Ureter (tissue), 1 donor: ENCODE measurements around the gene CARD9. TPM values are rescaled to one million over a fixed set of nuclear protein-coding genes. Genes with fewer than 3 reads are reported as not detected.
"Not testable (repeated sequence)": the region's sequence is repeated elsewhere in the genome, so short reads cannot be mapped to it uniquely, and the experiment has no call there.

Experiments used
- DNase-seq: peaks from one replicate; pipeline ENCODE4 v3.0.0-alpha.2; 2020; ENCODE audit warnings: low spot score
- total RNA-seq: library from RNA; stranded (reverse); gene quantifications from one replicate; pipeline ENCODE4 v1.2.4, GENCODE V29; 2023
- donor health status: DM: yes; HTN: yes; CAD: no.

Gene CARD9, protein sequence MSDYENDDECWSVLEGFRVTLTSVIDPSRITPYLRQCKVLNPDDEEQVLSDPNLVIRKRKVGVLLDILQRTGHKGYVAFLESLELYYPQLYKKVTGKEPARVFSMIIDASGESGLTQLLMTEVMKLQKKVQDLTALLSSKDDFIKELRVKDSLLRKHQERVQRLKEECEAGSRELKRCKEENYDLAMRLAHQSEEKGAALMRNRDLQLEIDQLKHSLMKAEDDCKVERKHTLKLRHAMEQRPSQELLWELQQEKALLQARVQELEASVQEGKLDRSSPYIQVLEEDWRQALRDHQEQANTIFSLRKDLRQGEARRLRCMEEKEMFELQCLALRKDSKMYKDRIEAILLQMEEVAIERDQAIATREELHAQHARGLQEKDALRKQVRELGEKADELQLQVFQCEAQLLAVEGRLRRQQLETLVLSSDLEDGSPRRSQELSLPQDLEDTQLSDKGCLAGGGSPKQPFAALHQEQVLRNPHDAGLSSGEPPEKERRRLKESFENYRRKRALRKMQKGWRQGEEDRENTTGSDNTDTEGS
- total RNA-seq: 11.5 TPM

DNA sequence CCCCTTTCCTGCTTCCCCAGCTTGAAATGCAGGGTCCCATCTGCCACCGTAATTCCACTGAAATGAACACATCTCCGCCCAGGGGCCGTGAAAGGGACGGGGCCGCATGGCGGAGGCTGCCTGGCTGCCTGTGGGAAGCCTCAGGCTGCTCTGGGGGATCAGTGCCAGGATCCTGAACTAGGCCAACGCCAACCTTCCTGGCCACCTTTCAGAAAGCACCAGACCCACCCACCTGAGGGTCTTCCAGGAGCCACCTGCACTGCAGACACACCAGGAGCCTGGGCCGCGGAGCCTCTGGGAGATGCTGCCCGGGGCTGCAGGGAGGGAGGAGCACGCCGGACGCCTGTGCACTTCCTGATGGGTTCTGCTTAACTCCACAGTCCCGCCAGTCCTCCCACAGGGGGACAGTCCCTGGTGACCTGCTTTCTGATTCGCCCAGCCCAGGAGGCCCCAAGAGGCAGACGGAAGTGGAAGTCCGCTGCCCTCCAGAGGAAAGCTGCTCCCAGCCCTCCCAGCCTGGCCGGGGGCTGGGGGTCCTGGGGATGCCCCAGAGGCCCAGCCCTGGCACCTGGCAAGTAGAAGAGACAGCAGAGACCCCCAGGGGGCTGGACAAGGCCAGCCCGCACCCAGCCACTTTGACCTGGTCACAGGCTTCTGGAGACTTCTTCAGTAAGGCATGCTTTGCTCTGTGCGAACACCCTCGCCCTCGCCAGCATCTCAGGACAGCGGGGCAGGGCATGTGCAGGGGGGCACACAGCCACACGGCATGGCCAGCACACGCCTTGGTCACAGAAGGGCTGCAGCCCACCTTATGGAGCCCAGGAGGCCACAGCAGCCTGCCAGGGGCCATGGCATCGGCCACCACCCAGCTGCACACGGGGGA is at the start of gene CARD9:
TSS of gene CARD9 (minus strand) at position 370 of the 883 bp plus-strand sequence. CDS start 1,591 bp downstream, outside the sequence.
- DNase-seq: no peak

DNA sequence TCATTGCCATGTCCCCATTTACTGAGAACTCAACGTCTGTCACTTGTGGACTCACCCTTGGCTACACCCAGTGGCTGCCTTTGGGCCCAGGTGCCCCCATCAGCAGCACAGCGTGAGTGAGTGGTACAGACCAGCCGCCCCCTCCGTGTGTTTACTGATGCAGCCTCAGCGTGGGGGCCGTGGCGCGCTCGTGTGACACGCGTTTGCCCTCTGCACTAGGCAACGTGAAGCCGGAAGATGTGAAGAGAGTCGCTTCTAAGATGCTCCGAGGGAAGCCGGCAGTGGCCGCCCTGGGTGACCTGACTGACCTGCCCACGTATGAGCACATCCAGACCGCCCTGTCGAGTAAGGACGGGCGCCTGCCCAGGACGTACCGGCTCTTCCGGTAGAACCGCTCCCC is 49.4 kb upstream of the CARD9 start:
- no peak for DNase-seq

DNA sequence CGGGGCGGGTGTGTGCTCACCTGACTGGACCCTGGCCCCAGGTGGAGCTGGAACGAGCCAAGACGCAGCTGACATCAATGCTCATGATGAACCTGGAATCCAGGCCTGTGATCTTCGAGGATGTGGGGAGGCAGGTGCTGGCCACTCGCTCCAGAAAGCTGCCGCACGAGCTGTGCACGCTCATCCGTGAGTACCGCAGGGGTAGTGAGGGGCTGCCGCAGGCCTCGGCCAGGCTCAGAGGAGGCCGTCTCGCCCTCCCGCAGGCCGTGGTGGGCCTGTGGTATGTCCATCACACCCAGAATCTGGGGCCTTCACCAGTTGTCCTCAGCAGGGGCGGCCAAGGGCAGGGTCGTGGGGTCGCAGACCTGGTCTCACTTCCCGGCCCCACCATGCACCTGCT is 48.3 kb upstream of the CARD9 start:
- DNase-seq: no peak

DNA sequence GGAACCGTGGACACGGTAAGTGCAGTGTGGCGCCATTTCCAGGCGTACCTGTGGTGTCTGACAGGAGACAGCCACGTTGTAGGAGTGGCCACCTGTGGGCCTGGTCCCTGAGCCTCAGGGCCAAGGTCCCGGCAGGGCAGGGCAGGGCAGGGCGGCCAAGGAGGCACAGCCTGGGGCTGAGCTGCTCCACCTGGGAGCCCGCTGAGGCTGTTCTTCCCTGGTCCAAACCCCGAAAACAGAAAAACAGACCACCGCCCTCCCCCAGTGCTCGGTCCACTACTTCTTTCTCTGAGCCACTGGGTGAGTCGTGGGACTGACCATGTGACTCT is 45.6 kb upstream of the CARD9 start:
- DNase-seq: no peak

DNA sequence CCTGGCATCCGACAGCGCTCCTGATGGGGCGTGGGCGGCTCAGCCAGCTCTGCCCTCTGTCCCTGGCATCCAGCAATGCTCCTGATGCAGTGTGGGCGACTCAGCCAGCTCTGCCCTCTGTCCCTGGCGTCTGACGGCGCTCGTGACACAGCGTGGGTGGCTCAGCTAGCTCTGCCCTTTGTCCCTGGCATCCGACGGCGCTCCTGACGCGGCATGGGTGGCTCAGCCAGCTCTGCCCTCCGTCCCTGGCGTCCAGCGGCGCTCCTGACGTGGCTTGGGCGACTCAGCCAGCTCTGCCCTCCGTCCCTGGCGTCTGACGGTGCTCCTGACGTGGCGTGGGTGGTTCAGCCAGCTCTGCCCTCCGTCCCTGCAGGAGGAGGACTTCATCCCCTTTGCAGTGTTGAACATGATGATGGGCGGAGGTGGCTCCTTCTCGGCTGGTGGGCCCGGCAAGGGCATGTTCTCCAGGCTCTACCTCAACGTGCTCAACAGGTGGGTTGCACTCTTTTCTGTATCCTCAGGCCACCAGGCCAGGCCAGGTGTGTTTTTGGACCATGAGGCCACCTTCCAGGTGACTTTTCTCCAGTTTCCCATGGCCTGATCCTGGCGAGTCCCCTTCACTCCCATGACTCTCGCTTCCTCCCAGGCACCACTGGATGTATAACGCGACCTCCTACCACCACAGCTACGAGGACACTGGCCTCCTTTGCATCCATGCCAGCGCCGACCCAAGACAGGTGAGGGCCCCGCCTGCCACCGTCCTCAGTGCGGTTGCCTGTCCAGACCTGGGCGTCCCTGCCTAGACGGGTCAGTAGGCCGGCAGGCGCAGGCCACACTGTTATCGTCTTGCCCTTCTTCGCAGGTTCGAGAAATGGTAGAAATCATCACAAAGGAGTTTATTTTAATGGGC is 45.0 kb upstream of the CARD9 start:
- no peak for DNase-seq

DNA sequence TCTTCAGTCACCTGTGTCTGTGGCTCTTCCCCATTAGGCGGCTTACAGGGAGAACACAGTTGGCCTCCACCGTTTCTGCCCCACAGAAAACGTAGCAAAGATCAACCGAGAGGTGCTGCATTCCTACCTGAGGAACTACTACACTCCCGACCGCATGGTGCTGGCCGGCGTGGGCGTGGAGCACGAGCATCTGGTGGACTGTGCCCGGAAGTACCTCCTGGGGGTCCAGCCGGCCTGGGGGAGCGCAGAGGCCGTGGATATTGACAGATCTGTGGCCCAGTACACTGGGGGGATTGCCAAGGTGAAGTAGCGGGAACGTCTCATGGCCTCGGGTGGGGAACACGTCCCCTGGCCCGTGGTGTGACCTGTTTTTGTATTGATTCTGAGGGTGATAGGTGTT is 43.4 kb upstream of the CARD9 start:
- no peak for DNase-seq

DNA sequence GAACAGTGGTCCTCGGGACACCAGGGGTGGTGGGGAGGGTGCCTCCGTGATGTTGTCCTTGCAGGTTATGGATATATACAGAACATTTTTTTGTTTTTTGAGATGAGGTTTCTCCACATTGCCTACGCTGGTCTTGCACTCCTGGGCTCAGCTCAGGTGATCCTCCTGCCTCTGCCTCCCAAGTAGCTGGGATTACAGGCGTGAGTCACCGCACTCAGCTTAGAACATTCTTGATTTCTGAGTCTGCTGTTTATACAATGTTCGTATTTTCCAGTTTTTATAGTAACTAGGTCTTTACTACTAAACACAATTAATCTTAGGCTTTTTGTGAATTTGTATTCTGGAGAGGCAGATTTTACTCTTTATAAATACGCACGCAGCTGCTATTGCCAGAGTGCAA is 43.0 kb upstream of the CARD9 start:
- no peak for DNase-seq

DNA sequence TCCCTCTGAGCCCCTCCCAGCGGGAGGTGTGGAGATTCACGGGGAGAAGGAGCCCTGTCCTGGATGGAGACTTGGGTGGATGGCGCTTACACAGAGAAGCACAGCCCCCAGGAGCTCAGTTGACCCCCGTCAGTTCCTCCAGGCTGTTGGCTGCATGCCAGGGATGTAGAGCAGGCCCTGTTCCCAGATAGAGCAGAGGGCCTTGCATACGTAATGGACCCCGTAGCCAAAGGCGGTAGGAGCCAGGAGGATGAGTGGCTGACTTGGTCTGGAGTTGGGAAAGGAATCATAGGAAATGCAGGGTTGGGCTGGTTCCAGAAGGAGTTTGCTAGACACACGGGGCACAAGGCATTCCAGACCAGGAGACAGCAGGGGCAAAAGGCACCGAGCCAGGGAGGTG is 39.5 kb upstream of the CARD9 start:
- no peak for DNase-seq

DNA sequence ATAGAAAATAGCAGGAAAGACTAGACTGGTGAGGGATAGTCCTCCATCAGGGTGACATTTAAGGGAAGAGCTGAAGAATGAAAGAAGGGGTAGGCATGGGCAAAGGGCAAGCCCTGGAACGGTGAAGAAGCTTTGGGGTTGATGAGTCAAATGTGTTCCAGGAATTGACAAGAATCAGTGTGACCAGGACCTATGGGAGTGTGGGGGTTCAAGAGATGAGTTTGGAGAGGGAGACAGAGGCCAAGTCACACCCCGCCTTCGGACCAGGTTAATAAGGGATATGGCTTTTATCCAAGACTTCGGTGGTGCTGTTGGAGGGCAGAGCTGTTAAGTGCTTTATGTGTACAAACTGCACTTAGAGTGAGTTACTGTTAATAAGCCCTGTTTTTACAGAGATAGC is 37.9 kb upstream of the CARD9 start:
- no peak for DNase-seq

DNA sequence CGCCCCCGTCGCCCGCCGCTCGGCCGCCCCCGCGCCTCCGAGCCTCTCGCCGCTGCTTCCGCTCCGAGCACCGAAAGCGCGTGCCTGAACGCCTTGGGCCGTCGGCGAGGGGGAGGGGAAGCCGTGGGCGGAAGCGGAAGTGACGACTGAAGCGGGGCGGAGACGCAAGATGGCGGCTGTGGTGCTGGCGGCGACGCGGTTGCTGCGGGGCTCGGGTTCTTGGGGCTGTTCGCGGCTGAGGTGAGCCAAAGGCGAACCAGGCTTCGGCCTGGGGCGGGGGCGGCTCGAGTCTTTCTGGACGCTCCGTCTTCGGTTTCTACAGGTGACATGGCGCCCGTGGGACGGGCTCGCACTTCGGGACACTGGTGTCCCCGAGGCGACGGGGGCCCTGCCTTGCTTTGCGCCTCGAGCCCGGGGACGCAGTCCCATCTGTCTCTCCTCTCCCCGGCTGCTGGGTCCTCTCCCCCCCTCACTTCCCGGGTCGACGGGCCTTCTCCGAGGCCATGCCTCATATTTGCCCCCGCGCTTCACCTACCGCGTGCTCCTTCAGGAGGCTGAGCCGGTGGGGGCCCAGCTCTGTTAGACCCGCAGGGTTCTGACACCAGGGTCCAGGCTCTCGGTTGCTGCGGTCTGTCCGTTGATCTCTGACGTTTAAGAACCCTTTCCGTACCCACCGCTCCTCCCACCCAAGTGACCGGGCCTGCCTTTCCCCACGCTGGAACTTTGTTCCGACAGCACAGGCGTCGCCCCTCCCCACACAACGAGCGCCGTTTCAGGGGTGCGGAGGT is 37.2 kb upstream of the CARD9 start, which contains the start of the genes ENTR1 and PMPCA:
TSS of gene ENTR1 (minus strand) at position 115 of the 788 bp plus-strand sequence. CDS start 217 bp downstream, outside the sequence.
TSS of gene PMPCA (plus strand) at position 159 of the 788 bp plus-strand sequence. CDS start at position 170, 11 bp downstream.
- DNase-seq: peak; percentile 95

DNA sequence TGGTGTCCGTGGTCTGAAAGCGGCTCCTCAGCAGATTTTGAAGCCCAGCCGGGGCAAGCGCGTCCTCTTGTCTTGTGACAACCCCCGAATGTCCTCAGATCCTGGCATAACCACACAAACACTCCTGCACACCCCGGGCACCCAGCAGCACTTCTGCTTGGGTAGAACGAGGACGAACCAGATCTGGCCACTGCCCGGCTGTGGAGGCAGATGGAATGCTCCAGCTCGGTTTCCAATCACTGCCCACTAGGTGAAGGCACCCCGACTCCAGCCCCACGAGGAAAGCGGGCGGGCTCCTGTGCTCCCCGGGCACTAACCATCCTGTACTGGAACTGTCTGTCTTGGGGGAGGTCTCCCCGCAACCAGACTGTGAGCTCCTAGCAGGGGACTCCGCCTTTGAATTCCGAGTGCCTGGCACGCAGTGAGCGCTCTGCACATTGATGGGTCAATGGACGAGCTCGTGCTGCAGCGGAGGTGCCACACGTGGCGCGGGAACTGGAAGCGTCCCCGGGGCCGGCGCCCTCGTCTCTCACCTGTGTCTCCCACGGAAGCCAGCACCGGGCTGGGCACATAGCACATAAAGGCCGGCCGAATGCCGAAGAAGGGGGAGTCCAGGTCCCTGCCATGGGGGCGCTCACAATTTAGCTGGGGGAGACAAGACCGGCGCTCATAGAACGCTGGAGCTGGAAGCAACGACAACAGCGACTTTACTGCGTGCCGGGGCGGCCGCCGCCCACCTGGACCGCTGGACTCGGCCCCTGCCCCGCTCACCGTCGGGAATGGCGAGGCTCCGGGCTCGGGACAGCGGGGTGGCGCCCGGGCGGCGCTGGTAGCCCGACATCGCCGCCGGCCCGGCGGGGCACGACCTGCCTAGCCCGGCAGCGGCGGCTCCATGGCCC is 36.3 kb upstream of the CARD9 start:
- no peak for DNase-seq

DNA sequence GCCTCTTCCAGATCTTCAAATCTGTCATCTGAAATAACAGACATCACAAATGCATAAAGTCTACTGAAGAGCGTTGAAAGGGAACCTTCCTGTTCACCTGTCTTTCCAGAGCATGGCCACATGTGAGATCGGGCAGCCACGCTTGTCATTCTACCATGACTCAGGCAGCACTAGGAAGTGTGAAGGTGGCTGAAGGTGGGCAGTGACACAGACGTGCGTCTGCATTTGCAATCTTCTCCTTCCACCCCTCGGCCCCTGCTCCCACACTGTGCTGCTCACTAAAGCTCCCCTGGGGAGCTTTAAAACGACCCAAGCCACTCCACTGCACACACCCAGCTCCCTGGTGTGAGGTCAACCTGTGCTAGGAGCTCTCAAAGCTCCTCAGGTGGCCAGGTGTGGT is 34.4 kb upstream of the CARD9 start:
- no peak for DNase-seq

DNA sequence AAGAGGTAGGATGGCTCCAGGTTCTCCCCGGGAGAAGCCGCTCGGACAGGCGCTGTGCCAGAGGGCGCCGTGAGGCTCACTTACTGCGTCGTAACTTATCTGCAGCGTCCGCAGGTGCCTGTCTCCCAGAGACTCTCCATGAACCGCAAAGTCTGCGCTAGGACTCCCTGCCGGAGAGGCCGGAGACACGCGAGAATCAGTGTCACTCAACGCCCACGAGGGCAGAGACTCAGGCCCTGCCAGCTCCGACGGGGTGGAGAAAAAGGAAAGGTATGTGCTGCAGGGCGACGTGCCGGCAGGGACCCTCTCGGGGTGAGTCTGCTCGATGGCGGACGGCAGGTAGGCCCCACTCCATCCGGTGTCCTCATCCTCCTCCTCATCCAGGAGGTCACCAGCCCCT is 33.6 kb upstream of the CARD9 start:
- not testable (repeated sequence) for DNase-seq

DNA sequence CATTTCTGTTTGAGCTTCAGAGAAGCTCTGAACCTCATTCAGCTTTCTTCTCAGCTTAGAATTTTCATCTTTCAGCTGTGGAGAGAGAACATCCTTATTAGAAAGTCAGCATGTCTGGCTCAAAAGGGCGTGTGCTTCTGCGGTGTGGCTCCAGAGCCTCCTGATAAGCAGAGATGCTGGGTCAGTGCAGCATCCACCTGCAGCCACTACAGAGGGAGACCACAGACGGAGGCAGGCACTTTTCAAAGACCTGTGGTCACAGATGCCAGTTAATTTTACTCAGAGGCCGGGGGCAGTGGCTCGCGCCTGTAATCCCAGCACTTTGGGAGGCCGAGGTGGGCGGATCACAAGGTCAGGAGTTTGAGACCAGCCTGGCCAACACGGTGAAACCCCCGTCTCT is 32.4 kb upstream of the CARD9 start:
- not testable (repeated sequence) for DNase-seq

DNA sequence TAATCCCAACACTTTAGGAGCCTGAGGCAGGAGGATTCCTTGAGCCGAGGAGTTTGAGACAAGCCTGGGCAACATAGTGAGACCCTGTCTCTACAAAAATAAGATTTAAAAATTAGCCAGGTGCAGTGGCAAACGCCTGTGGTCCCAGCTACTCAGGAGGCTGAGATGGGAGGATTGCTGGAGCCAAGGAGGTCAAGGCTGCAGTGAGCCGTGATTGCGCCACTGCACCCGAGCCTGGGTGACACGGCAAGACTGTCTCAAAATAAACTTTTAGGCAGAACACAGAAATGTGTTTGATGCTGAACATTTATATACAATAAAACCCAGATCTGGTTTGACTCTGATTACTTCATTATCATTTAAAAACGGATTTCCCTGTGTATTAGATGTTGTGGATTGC is 32.0 kb upstream of the CARD9 start:
- no peak for DNase-seq

DNA sequence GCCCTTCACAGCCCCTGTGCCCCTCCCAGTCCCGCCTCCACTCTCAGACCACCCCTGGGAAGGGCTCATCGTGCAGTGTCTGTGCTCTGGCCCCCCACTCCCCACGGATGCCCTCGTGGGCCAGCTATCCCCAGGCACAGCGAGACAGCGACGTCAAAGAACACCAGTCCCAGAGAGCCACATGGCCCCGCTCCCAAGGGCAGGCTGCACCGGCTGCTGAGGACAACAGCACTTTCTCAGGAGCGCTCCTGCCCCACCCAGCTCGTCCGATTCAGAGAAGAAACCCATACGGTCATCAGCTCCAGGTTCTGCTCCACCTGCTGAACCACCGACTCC is 31.3 kb upstream of the CARD9 start:
- no peak for DNase-seq

DNA sequence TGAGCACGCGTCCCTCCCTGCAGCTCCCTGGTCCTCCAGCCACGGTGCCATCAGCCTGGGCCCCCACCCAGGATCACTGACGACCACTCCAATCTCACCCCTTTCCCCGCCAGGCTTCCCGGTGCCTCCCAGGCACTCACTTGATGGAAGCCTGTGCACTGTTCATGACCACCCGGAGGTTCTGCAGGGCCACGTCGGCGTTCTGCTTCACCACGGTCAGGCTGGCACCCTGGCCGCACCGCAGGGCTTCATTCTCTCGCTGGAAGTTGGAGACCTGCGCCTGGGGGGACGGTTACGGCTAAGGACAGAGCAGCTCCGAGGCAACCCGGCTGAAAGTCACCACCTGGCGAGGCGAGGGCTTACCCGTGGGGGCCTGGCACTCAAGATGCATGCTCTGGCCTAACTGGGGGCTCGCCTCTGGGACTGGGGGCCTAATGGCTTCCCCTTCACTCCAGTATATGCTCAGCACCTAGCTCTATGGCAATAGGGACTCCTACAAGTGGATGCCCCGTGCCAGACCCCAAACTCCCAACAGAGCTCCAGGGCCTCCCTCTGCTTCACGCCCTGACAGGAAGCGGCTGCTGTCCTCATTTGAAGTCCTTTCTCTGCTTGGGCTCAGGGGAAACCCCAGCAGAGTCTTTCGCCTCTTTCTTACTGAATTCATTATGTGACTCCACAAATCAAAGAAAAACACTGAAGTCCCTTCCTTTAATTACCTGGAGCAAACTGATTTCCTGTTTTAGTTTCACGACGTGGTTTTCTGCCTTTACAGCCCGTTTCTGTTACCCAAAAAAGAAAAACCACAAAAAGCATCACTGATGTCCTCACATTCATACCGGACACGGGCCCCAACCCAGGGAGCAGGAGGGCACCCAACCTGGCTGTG is 30.7 kb upstream of the CARD9 start:
- no peak for DNase-seq

DNA sequence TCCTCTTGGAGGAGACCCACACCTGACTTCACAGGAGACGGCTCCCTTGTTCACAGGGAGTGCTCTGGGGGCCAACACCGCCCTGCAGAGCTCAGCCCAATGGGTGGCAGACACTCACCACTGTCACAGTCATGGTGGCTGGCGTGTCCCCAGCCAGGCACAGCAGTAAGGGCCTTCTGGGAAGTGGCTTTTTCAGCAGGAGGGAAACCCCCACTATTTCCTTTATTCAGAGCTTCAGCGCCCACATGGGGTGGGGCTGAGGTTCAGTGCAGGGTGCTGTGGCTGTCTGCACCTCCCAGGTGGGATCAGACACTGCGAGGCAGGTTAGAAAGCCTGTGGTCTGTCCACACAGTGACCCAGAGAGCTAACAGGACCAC is 30.1 kb upstream of the CARD9 start:
- DNase-seq: no peak

DNA sequence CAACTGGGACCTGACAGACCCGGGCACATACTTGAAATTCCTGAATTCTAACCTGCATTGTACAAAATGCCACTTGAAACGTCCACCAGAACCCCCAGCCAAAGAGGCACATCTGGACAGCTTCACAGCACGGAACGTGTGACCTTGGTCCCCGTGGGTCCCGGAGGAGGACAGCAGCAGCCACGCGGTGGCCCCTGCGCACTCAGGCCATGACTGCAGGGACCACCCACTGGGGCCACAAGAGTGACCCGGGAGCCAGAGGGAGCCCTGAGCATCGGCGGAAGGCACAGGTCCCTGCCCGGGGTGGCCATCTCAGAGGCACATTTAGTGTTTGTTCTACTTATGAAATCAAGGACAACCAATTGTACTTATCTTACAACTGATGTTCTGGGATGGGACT is 28.6 kb upstream of the CARD9 start:
- no peak for DNase-seq
